Stomach (tissue), 4 donors: ENCODE data around the gene CATSPER1.

ENCODE experiments used
- EP300 ChIP-seq: sonication (generic); formaldehyde crosslinking; IDR thresholded peaks from one replicate; pipeline ENCODE4 v1.6.1; 2017; ENCODE audit warnings: antibody characterized with exemption
- POLR2A ChIP-seq, 4 donors: fragments of 450-650 bp; IDR thresholded peaks; one replicate each; pipeline ENCODE4 v1.6.1; 2016; ENCODE audit warnings: antibody characterized with exemption in 4 of 4, control low read depth in 2 of 4, mild to moderate bottlenecking in 1 of 4, moderate library complexity in 1 of 4
- POLR2AphosphoS5 ChIP-seq, 3 donors: sonication (generic); formaldehyde crosslinking; IDR thresholded peaks; one replicate each; pipeline ENCODE4 v1.6.1; 2016; ENCODE audit warnings: antibody characterized with exemption in 3 of 3
- TF ChIP-seq, protein P1 (sequence below), 7 experiments: fragments of 450-650 bp in 4 of 7; fragments of 200-600 bp in 3 of 7; sonication (generic) in 3 of 7; IDR thresholded peaks; one replicate each; pipeline ENCODE4 v1.5.1; 2016 to 2019; ENCODE audit warnings: antibody characterized with exemption in 7 of 7, control low read depth in 2 of 7, mild to moderate bottlenecking in 1 of 7

DNA sequence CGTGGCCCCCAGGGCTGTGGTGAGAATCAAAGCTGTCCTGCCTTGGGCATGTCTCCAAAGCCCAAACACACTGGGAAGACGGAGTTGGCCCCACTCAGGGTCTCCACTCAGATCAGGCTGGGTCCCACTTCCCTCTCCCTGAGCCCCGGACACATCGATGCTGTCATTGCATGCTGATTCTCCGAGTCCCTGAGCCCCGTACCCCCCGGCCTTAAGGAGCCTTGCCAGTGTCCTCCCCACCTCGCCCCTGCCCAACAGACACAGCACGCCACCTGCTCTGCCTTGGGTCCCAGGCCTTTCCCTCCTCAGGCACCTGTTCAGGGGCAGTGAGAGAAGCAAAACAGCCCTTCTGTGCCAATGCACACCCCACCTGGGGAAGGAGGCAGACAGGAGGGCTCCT lies 38.9 kb downstream of the CATSPER1 start:
- TF ChIP-seq, protein P1, sequence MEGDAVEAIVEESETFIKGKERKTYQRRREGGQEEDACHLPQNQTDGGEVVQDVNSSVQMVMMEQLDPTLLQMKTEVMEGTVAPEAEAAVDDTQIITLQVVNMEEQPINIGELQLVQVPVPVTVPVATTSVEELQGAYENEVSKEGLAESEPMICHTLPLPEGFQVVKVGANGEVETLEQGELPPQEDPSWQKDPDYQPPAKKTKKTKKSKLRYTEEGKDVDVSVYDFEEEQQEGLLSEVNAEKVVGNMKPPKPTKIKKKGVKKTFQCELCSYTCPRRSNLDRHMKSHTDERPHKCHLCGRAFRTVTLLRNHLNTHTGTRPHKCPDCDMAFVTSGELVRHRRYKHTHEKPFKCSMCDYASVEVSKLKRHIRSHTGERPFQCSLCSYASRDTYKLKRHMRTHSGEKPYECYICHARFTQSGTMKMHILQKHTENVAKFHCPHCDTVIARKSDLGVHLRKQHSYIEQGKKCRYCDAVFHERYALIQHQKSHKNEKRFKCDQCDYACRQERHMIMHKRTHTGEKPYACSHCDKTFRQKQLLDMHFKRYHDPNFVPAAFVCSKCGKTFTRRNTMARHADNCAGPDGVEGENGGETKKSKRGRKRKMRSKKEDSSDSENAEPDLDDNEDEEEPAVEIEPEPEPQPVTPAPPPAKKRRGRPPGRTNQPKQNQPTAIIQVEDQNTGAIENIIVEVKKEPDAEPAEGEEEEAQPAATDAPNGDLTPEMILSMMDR (IDR thresholded peaks at IDR 0.05) = no peak
- TF ChIP-seq POLR2AphosphoS5 (IDR thresholded peaks at IDR 0.05) (no peak), POLR2A (IDR thresholded peaks at IDR 0.05) (no peak), EP300 (no peak)
